Hair follicle dermal papilla cell (primary cell): ENCODE data around the gene TTC38. TPM values are rescaled to one million over a fixed set of nuclear protein-coding genes. Genes with fewer than 3 reads are reported as not detected.

Experiments used
- total RNA-seq: library from RNA; depleted of rRNA; stranded (reverse); fragments of >200 nt; gene quantifications from 2 replicates; pipeline ENCODE4 v1.2.3, GENCODE V29; 2012

TTC38 gene
- 29.0 and 42.5 TPM in 2 replicates for total RNA-seq

DNA sequence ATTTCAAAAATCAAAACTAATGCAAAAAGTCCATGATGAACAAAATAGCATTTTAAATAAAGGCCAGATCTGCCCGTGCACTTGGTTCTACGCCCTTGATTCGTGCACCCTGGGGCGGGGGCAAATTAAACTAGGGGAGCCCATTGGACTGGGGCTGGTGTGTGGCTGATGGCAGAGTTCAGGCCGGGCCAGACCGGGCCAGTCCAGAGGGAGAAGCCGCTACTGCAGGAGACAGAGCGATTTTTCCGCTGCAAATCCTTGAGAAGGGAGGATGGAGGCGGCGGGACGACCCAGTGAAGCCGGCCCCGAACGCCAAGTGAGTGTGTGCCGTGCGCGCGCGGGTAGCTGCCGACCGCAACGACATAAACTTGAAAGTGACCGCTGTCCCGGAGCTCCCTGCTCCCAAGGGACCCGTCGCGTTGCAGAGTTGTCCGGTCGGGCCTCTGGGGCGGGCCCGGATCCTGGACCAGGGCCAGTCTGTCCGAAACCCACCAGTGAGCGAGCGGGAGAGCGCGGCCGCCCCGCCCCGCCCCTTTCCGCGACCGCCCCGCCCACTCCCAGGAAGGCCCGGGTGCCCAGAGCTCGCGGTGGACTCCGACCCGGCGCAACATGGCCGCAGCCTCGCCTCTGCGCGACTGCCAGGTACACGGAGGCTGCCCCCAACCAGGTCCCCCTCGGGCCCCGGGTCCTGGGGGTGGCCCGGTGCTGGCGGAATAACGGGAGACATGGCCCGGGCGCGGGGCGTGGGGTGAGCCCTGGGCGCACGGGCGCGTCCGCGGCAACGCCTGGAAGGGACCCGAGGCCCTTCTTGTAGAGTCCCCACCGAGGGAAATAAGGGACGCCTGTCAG is at the start of gene TTC38:
TTC38 (plus strand) TSS at position 578 of the 849 bp plus-strand sequence; CDS start at position 610, 32 bp downstream.

DNA sequence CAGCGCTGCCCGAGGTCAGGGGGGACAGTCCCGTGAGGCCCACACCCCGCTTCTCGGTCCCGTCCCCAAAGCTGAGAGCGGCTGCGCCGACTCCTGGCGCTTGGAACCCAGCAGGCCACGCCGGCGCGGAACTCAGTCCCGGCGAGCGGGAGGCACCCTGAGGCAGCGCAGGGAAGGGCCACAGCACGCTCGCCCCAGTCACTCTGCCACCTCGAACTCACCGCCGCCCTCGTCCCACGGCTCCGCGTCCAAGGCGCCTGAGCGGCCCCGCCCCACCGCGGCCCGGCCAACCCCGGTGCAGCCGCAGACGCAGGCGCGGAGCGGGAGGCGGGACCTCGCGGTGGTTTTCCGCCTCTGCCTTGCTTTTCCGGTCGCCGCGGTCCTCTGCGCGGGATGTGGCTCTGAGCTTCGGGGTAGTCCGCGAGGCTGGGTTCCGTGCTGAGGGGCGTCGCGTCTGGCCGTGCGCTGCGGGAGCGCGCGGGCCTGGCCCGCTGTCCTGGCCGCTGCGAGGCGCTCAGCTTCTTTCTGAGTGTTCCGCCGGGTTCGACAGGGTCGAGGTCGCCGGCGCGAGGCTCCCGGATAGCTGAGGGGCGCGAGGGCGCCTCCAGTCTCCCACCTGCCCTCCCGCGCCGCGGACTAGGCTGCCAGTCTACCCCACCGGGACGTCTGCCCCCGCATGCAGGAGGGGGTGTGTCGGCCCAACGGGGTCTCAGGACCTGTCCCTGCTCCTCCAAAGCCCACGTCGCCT is 17.6 kb upstream of the TTC38 start, which contains the start of gene CDPF1:
CDPF1 (minus strand) TSS at position 259 of the 748 bp plus-strand sequence. CDS start 2,009 bp downstream, outside the sequence.

DNA sequence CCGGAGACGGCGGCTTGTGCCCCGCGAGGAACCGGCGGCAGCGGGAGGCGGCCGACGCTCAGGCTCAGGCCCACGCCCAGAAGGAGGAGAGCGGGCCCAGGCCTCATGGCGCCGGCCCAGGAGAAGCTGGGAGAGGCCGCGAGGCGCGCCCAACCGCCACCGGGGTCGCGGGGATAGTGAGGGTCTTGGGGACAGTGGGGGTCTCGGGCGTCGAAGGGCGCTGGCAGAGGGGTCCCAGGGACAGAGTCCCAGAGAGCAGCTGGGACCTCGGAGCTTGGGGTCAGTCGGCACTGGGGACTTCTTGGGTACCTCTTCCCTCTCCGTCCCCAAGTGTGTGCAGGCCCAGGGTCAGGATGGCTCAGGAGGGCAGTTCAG is 4.6 kb upstream of the TTC38 start, which contains the start of gene PKDREJ:
PKDREJ (minus strand) TSS at position 128 of the 375 bp plus-strand sequence; CDS start at position 107, 21 bp downstream.

DNA sequence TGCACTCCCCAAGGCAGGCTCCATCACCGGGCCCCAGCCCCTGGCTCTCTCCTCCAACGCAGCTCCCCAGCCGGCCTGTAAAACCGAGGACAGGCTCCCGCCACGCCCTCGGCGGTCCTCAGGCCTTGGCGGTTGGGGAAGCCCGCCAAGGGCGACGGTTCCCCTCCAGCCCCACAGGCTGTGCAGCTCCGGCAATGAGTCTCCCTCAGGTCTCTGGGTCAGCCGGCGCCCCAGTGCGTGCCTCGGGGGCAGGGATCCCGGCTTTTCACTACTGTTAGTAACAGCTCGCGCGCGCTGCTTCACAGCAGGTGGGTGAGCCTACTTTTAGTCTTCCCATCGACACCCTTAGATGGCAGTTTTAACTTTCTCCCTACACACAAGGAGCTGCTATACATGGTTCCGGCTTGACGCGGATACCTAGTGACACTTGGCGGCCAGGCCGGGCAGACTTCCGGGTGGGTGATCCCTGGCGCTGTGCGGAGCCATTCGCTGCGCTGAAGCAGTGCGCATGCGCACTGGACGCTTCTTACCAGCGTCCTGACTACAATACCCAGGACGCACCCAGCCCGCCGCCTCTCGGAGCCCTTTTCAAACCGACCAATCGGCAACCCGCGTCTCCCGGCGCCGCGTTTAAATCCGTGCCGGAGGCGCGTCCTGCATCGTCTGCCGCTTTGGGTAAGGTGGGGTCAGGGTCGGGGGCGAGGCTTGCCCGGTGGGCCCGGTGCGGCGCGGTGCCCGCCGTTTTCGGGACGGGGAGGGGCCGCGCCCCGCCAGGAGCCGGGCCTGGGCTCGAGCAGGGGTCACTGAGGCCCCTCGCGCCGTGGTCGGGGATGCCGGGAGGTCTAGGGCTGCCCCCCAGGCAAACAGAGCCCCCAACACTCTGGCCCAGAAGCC is 28.7 kb downstream of the TTC38 start, which contains the start of gene GTSE1:
GTSE1 (plus strand) TSS at position 614 of the 894 bp plus-strand sequence. CDS start 531 bp downstream, outside the sequence.

DNA sequence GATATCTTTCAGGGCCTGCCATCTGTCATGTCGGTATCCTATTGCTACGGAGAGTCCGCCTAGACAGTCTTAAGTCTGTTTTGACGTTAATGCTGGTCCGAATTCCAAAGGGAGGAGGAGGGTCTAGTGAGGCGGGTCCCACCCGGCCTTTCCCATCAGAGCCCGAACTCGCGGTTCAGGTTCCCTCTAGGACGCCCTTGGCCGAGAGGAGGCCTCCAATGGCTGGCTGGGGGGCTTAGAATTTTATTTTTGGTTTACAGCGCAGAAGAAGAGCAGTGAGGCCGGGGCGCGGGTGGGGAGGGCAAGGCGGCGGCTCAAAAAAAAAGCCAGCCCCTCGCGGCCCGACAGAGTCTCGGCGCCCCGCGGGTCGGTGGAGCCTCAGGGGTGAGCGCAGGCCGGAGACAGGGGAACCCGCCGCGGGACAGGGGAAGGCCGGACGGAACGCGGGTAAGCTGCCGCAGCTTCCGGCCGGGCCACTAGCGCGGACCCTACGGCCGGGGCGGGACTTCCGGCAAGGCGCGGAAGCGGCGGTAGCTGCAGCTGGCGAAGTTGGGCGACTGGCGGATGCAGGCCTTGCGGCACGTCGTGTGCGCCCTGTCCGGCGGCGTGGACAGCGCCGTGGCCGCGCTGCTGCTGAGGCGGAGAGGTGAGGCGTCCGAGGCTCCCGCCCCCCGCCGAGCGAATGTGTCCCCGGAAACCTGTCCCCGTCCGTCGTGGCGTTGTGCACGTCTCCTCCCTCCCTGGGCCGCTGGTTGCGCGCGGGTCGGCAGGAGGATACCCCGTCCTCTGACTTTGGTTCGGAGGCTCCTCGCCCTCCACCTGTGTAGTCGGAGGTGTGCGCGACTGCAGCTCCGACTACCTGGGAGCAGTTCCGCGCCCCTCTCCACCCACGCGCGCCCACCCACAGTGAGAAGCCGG is 67.7 kb downstream of the TTC38 start, which contains the start of gene TRMU:
TRMU (plus strand) TSS at position 514 of the 918 bp plus-strand sequence; CDS start at position 565, 51 bp downstream.

Other genes starting within 250 kb of the TTC38 start
- gene PPARA, start 117.5 kb upstream of the TTC38 start, total RNA-seq, result 39.8 and 43.5 TPM in 2 replicates
- gene CDPF1, start 17.7 kb upstream of the TTC38 start, total RNA-seq, result 15.6 and 17.0 TPM in 2 replicates
- gene PKDREJ, start 4.7 kb upstream of the TTC38 start, total RNA-seq, result under 0.01 TPM in 1 of 2 replicates, not detected in the other
- gene GTSE1, start 28.9 kb downstream of the TTC38 start, total RNA-seq, result 2.2 and 2.4 TPM in 2 replicates
- 23.0 and 23.3 TPM in 2 replicates for gene TRMU, start 67.7 kb downstream of the TTC38 start, total RNA-seq